Tibial artery (tissue), 4 donors: Measurements from ENCODE around the gene ZNF428.
"Not testable (repeated sequence)": the region's sequence is repeated elsewhere in the genome, so short reads cannot be mapped to it uniquely, and the experiment has no call there.

Source experiments
- DNase-seq, 2 donors: peaks; one replicate each; pipeline ENCODE4 v3.0.0-alpha.2; 2019
- H3K27ac ChIP-seq, 2 donors: fragments of 200-600 bp; sonication (generic) in 1 of 2; 1 replicate in 1 of 2; 2 replicates in 1 of 2; pipeline ENCODE4 v1.5.1; 2018 to 2019; ENCODE audit warnings: mild to moderate bottlenecking in 1 of 2
- H3K27me3 ChIP-seq, 2 donors: fragments of 200-600 bp; sonication (generic) in 1 of 2; one replicate each; pipeline versions ENCODE4 v1.5.1 to v1.6.0; 2016 to 2019
- H3K36me3 ChIP-seq, 3 donors: fragments of 200-600 bp; sonication (generic) in 2 of 3; one replicate each; pipeline ENCODE4 v1.5.1; 2016 to 2019; ENCODE audit warnings: mild to moderate bottlenecking in 2 of 3
- H3K4me1 ChIP-seq, 4 donors: fragments of 200-600 bp; sonication (generic) in 2 of 4; 1 replicate in 3 of 4; 2 replicates in 1 of 4; pipeline ENCODE4 v1.5.1; 2016 to 2019
- H3K4me3 ChIP-seq, 2 donors: fragments of 200-600 bp; sonication (generic) in 1 of 2; 1 replicate in 1 of 2; 2 replicates in 1 of 2; pipeline ENCODE4 v1.5.1; 2018 to 2019; ENCODE audit warnings: mild to moderate bottlenecking in 2 of 2
- H3K9me3 ChIP-seq, 3 donors: fragments of 200-600 bp; sonication (generic) in 1 of 3; one replicate each; pipeline ENCODE4 v1.5.1; 2016 to 2019
- CTCF ChIP-seq, 2 experiments: fragments of 200-600 bp in 1 of 2; fragments of 450-650 bp in 1 of 2; IDR thresholded peaks; one replicate each; pipeline ENCODE4 v1.5.1; 2017 to 2019; ENCODE audit warnings: antibody characterized with exemption in 2 of 2, mild to moderate bottlenecking in 1 of 2, moderate library complexity in 1 of 2
- intact Hi-C: fragments of 100-400 bp; cut with DNase I; formaldehyde crosslinking; loops from one replicate; pipeline ENCODE4 v1.15.0; 2023; ENCODE audit warnings: low total_unique reads

ZNF428 gene

GRCh38 chr19:43607238-43608205 is 11.9 kb downstream of the ZNF428 start:
- no peak for TF ChIP-seq CTCF (IDR thresholded peaks at IDR 0.05)
- Histone ChIP-seq H3K4me3 (no peak overlapping the region), H3K27ac (no peak overlapping the region), H3K27me3 (no peaks in the 10 kb centered on the region), H3K4me1 (no peaks in the 10 kb centered on the region), H3K9me3 (no peaks in the 10 kb centered on the region), H3K36me3 (peaks cover 15 to 32% (median 24%) of the 10 kb centered on the region in 3 donors)
- intact Hi-C loops, result no loop called here
- no peak for DNase-seq

- intact Hi-C loops, result no loop called here
- Histone ChIP-seq H3K4me3 (no peak overlapping the region), H3K27ac (no peak overlapping the region)
These were observed 12.7 kb downstream of the ZNF428 start for GRCh38 chr19:43606569-43607229.

GRCh38 chr19:43605875-43606568 is 13.4 kb downstream of the ZNF428 start:
- Histone ChIP-seq H3K4me1 (no peaks in the 10 kb centered on the region), H3K4me3 (no peak overlapping the region), H3K36me3 (peaks cover 12 to 19% (median 17%) of the 10 kb centered on the region in 3 donors), H3K9me3 (no peaks in the 10 kb centered on the region), H3K27me3 (no peaks in the 10 kb centered on the region), H3K27ac (no peak overlapping the region)
- DNase-seq, result no peak
- intact Hi-C loops, result no loop called here
- no peak for TF ChIP-seq CTCF (IDR thresholded peaks at IDR 0.05)

More at GRCh38 chr19:43606569-43607229, 12.7 kb downstream of the ZNF428 start:
- TF ChIP-seq CTCF (IDR thresholded peaks at IDR 0.05), result no peak
- no peaks in the 10 kb centered on the region for H3K4me1 ChIP-seq
- no peak for DNase-seq
- peaks cover 12 to 24% (median 18%) of the 10 kb centered on the region in 3 donors for H3K36me3 ChIP-seq
- H3K9me3 ChIP-seq, result no peaks in the 10 kb centered on the region
- no peaks in the 10 kb centered on the region for H3K27me3 ChIP-seq

- Histone ChIP-seq H3K36me3 (peaks cover 8 to 29% (median 28%) of the 10 kb centered on the region in 3 donors), H3K4me1 (peaks cover 0 to 26% (median 16%) of the 10 kb centered on the region in 4 donors)
- DNase-seq, H3K27ac ChIP-seq, H3K4me3 ChIP-seq, H3K9me3 ChIP-seq, H3K27me3 ChIP-seq, intact Hi-C loops: not testable (repeated sequence)
These were observed 19.1 kb downstream of the ZNF428 start for GRCh38 chr19:43600326-43600725.

GRCh38 chr19:43599635-43600295 is 19.7 kb downstream of the ZNF428 start:
- no peak overlapping the region for H3K27ac ChIP-seq
- H3K4me1 ChIP-seq, result peaks cover 0 to 31% (median 22%) of the 10 kb centered on the region in 4 donors
- peaks cover 8 to 29% (median 28%) of the 10 kb centered on the region in 3 donors for H3K36me3 ChIP-seq
- intact Hi-C loops, result loop anchor here (5.0 kb wide), 1 partner anchor 72 kb away; the partner anchor contains the start of gene ETHE1
- H3K4me3 ChIP-seq, result no peak overlapping the region
- no peak for TF ChIP-seq CTCF (IDR thresholded peaks at IDR 0.05)
- no peak for DNase-seq
- H3K9me3 ChIP-seq, result no peaks in the 10 kb centered on the region
- H3K27me3 ChIP-seq, result no peaks in the 10 kb centered on the region
